ENCODE results near the gene ATP1A3. TPM values are rescaled to one million over a fixed set of nuclear protein-coding genes. Genes with fewer than 3 reads are reported as not detected.
"Not testable (repeated sequence)": the region's sequence is repeated elsewhere in the genome, so short reads cannot be mapped to it uniquely, and the experiment has no call there.

Gene ATP1A3
- total and polyA plus RNA-seq, 2 of the 13 experiments (the other 11 are each of a cell fraction or from before 2014, with no cell fraction given), result 0.01 to 0.04 TPM

DNA sequence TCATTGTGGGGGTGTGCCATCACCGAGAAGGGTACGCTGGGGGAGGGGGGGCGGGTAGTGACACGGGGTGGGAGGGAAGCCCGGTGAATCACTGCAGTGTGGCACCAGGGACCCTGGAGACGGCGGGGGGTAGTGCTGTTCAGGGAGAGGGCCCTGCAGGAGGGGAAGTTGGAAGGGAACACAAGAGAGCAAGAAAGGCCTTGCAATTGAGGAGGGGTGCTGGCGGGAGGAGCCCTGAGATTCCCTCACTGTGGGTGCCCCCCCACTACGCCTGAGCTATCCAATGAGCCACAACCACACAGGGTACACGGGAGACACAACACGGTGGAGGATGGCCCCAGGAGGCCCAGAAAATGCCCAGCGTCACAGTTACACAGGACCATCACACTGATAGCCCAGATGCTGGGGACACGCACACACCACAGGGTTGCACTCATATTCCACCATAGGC is 516 bp upstream of the ATP1A3 start (continued):
- TF ChIP-seq ZNF724P (CRISPR knock-in tag; IDR thresholded peaks at IDR 0.05; ENCODE audit: borderline replicate concordance) (no peak), DMAP1 (CRISPR knock-in tag; IDR thresholded peaks at IDR 0.05) (no peak), ZNF709 (CRISPR knock-in tag; IDR thresholded peaks at IDR 0.05) (no peak)
- TF ChIP-seq, protein P1, sequence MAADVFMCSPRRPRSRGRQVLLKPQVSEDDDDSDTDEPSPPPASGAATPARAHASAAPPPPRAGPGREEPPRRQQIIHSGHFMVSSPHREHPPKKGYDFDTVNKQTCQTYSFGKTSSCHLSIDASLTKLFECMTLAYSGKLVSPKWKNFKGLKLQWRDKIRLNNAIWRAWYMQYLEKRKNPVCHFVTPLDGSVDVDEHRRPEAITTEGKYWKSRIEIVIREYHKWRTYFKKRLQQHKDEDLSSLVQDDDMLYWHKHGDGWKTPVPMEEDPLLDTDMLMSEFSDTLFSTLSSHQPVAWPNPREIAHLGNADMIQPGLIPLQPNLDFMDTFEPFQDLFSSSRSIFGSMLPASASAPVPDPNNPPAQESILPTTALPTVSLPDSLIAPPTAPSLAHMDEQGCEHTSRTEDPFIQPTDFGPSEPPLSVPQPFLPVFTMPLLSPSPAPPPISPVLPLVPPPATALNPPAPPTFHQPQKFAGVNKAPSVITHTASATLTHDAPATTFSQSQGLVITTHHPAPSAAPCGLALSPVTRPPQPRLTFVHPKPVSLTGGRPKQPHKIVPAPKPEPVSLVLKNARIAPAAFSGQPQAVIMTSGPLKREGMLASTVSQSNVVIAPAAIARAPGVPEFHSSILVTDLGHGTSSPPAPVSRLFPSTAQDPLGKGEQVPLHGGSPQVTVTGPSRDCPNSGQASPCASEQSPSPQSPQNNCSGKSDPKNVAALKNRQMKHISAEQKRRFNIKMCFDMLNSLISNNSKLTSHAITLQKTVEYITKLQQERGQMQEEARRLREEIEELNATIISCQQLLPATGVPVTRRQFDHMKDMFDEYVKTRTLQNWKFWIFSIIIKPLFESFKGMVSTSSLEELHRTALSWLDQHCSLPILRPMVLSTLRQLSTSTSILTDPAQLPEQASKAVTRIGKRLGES (CRISPR knock-in tag; IDR thresholded peaks at IDR 0.05; ENCODE audit: borderline replicate concordance), result no peak

DNA sequence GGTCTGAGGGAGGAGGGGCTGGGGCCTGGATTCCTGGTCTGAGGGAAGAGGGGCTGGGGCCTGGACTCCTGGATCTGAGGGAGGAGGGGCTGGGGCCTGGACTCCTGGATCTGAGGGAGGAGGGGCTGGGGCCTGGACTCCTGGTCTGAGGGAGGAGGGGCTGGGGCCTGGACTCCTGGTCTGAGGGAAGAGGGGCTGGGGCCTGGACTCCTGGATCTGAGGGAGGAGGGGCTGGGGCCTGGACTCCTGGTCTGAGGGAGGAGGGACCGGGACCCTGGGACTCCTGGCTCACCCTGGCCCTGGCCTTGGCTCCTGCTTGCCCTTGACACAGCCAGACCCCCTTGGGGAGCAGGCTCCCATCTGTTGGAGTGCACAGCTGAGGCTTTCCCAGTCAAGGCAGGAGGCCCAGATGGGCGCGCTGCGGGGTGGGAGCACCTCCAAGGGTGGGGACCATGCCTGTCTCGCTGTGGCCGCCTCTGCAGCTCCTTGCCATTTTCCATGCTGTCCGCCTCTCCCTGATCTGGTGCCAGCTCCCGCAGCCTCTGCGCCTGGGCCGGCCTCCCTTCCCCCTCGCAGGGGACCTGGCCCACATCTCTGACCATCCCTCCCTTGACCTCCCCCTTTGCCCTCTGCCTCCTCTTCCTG is 2.0 kb downstream of the ATP1A3 start:
- H3K9ac ChIP-seq (ENCODE audit: insufficient read depth, low read depth, low read length); H2AFZ ChIP-seq (ENCODE audit: low read length); H3K79me2 ChIP-seq (ENCODE audit: insufficient read depth, low read length); ATAC-seq; in situ Hi-C loops (cut with HindIII; ENCODE audit: extremely low pct_ligation_motif_present, low pct_unique_long_range_greater_than_20kb); H3K4me3 ChIP-seq (replicated peaks in 1 of 3; ENCODE audit: insufficient read depth in 1 of 3, low read depth in 2 of 3, low read length in 3 of 3); CTCF ChIA-PET (ENCODE audit: low intra/inter-chr PET ratio, low total read pairs); H4K20me1 ChIP-seq (ENCODE audit: insufficient read depth, low read length); FAIRE-seq; BruUV-seq (replicated peaks); DNase-seq (ENCODE audit: low spot score); H3K4me2 ChIP-seq (ENCODE audit: low read depth, low read length); H3K9me3 ChIP-seq (ENCODE audit: low read length); intact Hi-C loops (cut with micrococcal nuclease; ENCODE audit: unreplicated experiment); H3K36me3 ChIP-seq (replicated peaks in 1 of 2; ENCODE audit: control insufficient read depth in 1 of 2, insufficient read depth in 2 of 2, low read length in 2 of 2); POLR2A ChIA-PET; H3K27ac ChIP-seq (ENCODE audit: extremely low read length, insufficient read depth, low read length); H3K4me1 ChIP-seq (ENCODE audit: insufficient read depth, low read length): not testable (repeated sequence)
- TF ChIP-seq ZSCAN22 (CRISPR knock-in tag; IDR thresholded peaks at IDR 0.05), result peak; percentile 93
- peak; percentile 88 for TF ChIP-seq ZNF263 (CRISPR knock-in tag; IDR thresholded peaks at IDR 0.05)
- H3K27me3 ChIP-seq (ENCODE audit: control insufficient read depth in 1 of 2, insufficient read depth in 2 of 2, low read length in 2 of 2), result peaks cover 8 to 52% of the 10 kb centered on the region in 2 experiments; a peak in 4 of 5 replicates
- WGBS (ENCODE audit: low lambda C conversion rate), result 50% methylated on average over 6 of the region's 11 CpGs

All from HepG2 (cell line).